Measurements from ENCODE around the gene TSPAN32.

Gene TSPAN32

GRCh38 chr11:2289350-2289749, 12.5 kb upstream of the TSPAN32 start:
- DNase-seq (ENCODE audit: low spot score), result no peak

DNA sequence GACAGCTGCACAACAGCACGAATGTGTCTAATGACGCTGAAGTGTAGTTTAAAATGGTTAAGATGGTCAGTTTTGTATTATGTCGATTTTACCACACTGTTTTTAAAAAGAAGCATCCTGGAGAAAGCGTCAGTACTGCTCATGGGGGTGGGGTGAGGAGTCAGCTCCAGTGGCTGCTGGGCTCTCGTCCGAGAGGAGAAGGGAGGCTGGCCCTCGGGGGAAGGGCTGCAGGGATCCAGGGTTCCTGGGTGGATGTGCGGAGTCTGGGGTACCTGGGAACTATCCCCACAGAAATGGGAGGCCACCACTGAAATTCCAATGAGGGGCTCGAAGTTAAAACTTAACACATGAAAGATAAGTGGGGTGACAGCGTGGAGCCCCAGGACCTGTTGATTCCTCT, 12.0 kb upstream of the TSPAN32 start:
- no peak for DNase-seq (ENCODE audit: low spot score)

DNA sequence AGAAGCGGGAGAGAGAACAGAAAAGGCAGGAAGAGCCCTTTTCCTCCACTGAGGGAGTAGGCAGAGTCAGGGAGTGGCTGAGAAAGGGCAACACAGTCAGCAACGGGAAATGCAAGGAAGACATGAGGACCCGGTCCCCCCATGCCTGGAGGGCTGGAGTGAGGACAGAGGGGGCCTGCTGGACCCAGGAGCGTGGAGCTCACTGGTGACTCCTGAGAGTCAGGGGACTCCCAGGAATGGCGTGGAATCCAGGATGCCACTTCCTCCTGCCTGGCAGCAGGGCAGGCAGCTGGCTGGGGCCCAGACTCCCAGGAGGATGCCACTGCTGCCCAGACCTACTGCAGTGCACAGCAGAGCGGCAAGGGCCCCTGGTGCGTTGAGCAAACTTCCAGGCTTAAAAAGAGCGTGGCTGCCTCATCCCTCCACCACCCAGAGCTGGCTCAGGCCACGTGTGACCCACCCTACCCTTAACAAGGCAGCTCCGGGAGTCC, 11.4 kb upstream of the TSPAN32 start:
- no peak for DNase-seq (ENCODE audit: low spot score)

DNA sequence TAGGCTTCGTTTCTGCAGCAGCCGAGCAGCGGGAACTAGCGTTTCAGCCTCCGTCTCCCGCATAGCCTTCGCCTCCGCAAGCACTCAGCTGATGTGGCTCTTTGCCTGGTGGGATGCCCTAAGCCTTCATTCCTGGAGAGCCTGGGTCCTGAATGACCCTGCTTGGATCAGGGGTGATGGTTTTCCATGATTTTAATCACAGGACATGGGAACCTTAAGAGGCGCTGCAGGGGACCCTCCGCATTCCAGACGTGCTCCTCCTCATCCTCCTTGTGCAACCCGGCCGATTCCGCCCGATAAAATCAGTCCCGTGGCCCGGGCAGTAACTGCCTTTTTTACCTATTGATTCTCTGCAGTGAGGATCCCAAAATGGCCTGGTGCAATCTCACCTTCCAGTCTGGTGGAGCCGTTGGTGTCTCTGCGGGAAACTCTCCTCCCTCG, 8.3 kb upstream of the TSPAN32 start:
- no peak for DNase-seq (ENCODE audit: low spot score)

GRCh38 chr11:2293984-2294925, 7.6 kb upstream of the TSPAN32 start:
- no peak for DNase-seq (ENCODE audit: low spot score)

DNA sequence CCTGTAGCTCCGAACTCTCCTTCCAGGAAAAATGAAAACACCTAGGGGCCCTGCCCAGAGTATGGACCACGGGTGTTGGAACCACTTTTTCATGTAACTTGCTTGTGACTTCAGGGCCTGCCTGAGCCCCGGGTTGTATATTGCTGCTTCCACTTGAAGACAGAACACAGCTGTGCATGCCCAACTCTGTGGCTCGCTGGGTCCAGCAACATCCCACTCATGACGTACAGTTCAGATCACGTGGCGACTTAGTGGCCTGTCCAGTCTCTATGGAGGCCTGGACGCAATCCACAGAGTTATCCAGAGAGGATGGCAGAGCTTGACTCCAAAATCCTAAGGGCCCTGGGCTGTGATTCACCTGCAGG, 6.9 kb upstream of the TSPAN32 start:
- no peak for DNase-seq (ENCODE audit: low spot score)

GRCh38 chr11:2295971-2296912, 5.6 kb upstream of the TSPAN32 start:
- DNase-seq (ENCODE audit: low spot score), result no peak

DNA sequence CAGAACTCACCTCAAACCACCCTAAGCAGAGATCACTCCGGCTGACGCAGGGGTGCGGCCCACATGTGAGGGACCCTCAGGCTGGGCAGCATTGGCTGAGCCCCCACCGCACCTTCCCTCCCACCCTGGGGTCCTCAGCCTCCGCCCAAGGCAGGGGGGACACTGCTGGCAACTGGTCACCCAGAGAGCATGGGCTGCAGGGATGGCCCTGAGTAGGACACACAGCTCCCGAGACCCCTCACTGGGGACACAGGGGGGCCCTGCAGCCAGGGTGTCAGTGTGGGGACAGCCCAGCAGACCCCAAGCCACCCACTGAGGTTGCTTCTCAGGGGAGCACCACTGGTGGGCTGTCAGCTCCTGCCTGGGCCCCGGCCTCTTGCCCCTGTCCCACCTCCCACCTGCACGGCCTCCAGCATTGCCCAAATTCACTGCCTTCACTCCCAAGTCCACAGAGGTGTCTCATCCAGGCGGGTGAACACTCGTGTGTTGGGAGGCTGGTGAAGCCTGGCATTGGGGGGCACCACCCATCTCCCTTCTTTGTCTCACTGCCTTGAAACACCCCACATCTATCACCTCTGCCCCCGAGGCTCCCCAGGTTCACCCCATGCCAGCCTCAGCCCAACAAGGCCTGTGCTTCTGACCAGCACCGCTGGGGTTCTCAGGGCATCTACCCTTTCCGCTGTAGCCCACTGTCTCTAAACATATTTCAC, 4.7 kb upstream of the TSPAN32 start:
- DNase-seq (ENCODE audit: low spot score), result no peak

GRCh38 chr11:2297623-2298030, 4.2 kb upstream of the TSPAN32 start:
- no peak for DNase-seq (ENCODE audit: low spot score)

DNA sequence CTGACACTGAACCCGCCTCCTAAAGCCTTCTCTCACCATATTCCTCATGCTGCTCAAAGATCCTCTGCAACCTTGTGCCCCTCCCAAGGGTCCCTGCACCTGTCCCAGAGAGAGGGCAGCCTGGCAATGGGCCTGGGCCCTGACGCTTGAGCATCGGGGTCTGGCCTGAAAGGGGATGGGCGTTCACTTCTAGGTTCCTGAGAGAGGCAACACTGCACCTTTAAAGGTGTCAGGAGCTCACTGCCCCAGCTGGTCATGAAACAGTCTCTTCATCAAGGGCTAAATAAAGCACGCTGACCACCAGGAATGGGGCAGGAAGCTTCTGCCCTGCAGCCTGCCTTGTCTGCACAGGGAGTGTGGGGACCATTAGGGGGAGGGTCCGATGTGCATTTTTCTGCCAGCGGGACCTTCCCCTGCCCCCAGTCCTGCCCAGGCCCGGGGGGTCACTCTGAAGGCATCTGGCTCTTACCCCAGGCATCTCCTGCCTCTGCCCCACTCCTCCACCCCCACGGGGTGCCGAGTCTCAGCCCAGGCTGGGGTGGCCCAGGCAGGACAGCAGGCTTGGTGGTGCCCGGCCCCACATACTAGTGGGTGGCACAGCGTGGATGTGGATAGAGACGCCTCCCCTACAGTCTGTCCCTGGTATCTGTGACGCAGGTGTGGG, 3.5 kb upstream of the TSPAN32 start:
- no peak for DNase-seq (ENCODE audit: low spot score)

DNA sequence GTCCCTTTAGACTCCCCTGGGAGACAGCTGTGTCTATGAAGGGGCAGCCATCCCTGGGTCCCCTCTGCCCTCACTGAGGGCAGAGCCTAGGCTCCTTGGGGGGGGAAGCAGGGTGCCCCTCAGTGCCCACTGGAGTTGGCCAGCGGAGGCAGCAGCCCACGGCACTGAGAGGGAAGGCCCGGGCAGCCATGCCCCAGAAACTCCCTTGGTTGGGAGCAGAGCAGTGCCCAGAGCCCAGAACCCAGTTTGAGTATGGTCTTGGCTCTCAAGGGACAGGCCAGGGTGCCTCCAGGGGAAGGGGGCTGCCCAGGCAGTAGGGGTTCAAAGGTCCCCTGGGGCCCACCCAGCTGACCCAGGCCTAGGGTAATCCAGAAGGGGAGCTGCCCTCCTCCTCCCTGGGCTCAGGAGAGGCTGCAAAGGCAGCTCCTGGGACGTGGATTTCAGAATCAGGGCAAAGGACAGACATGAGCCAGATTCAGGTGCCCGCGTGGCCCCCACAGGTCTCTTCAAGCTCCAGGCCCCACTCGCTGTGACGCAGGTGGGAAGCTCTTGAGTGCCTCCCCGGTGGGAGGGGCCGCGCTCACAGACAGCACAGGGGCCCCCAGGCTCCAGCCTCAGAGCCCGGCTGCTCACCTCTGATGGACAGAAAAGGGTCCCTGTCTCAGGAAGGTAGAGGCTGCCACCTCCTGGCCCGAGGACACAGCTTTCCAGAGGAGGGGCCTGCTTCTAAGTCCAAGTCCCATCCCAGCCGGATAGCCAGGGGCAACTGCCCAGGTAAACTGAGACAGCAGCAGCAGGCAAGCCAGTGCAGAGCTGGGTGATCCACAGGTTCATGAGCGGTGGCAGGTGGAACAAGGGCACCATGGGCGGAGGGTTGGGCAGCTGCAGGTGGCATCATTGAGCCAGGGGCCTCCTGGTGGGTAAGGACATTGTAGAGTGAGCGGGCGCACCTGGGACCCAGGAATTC, 2.7 kb upstream of the TSPAN32 start:
- DNase-seq (ENCODE audit: low spot score), result no peak

DNA sequence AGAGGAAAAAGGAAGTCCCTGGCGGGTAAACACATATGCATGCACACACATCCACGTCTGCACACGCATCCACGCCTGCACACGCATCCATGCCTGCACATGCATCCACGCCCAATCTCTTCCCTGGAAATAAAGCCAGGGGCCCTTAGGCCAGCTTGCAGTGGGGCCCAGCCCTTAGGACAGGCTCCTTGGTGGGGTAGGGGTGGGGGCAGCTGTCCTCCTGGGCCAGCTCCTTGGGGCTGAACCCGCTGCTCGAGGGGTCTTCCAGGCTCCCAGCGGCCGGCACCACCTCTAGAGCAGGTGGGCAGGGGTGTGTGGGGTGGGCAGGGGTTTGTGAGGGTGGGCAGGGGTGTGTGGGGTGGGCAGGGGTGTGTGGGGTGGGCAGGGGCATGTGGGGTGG, 2.0 kb upstream of the TSPAN32 start:
- no peak for DNase-seq (ENCODE audit: low spot score)

DNA sequence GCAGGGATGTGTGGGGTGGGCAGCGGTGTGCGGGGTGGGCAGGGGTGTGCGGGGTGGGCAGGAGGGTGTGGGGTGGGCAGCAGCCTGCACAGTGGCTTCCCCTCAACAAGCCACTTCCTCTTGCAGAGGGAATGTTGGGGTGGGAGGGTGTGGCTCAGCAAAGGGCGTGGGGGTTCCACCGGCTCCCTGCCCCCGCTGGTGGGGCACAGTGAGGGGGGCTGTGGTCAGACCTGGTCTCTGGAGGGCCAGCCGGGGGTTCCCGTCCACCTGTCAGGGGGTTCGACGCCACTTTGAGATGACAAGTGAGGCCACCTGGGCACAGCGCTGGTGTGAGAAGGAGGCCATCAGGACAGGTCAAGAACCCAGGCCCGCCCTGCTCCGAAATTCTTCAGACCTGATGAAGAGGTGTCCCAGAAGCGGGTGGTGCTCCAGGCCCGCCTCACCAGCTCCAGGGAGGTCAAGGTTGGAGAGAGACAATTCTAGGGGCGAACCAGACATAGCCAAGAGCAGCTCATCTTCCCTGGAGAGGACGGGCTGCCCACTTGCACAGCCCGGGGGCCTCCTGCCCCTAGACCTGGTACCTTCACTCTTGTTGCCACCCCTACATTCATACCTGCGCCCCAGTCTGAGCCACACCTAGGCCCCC, 1.4 kb upstream of the TSPAN32 start:
- DNase-seq (ENCODE audit: low spot score), result no peak

DNA sequence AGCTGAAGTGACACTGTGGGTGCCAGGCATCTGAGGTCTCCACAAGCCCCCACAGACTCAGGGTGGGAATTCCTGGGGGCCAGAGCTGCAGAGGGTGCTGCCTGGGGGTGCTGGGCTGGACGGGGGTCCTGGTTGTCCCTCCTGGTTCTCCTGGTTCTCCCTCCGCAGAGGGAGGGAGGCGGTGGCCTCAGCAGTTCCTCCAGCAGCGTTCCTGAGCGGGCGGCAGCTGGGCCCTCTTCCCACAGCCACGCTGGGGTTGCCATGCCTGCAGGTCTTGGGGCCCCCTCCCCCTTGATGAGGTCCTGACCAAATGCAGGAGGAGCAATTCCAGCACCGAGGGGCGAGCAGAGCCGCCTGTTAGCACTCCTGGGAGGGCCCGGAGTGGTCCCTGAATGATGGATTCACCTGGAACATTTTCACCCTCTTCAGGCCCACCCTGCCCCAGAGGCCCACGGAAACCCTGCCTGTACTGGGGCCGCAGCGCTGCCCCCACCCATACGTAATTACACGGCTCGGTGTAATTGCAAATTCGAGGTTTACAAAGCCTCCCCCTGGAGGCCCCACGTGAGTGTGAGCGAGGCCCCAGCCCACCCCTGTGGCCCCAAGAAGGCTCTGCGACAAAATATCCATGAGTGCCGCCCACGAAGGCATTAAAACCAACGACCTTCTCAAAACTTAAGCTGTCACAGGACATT, 730 bp upstream of the TSPAN32 start:
- no peak for DNase-seq (ENCODE audit: low spot score)

- no peak for DNase-seq (ENCODE audit: low spot score)
Observed at GRCh38 chr11:2302306-2302895, 588 bp downstream of the TSPAN32 start.

GRCh38 chr11:2302896-2303626, 1.2 kb downstream of the TSPAN32 start:
- DNase-seq (ENCODE audit: low spot score), result no peak

GRCh38 chr11:2303627-2304505, 2.1 kb downstream of the TSPAN32 start:
- DNase-seq (ENCODE audit: low spot score), result no peak
